GM23338 (cell line): ENCODE measurements around the gene PARD3. TPM values are rescaled to one million over a fixed set of nuclear protein-coding genes. Genes with fewer than 3 reads are reported as not detected.

Source experiments
- ATAC-seq: fragments of 200-7000 bp; cut with Tn5 transposase; 3 replicates; pipeline ENCODE4 v1.9.1; 2020
- DNase-seq: peaks from one replicate; pipeline ENCODE4 v3.0.0-alpha.2; 2015; ENCODE audit warnings: low spot score
- H2AFZ ChIP-seq: fragments of 200-600 bp; sonication (generic); 2 replicates; pipeline ENCODE4 v1.8.0; 2016; ENCODE audit warnings: antibody characterized with exemption, mild to moderate bottlenecking, moderate library complexity
- H3F3A ChIP-seq: fragments of 200-600 bp; sonication (generic); replicated peaks from 2 replicates; pipeline ENCODE4 v1.8.0; 2017; ENCODE audit warnings: antibody characterized with exemption, mixed run types, low read depth
- H3K27ac ChIP-seq: fragments of 200-600 bp; sonication (generic); 2 replicates; pipeline ENCODE4 v1.6.1; 2016; ENCODE audit warnings: low read depth
- H3K27me3 ChIP-seq: fragments of 200-600 bp; sonication (generic); 2 replicates; pipeline ENCODE4 v1.8.0; 2016; ENCODE audit warnings: mild to moderate bottlenecking, mixed run types, moderate library complexity; ENCODE audit not compliant: insufficient read depth
- H3K36me3 ChIP-seq: fragments of 200-600 bp; sonication (generic); 2 replicates; pipeline ENCODE4 v1.8.0; 2016; ENCODE audit warnings: mild to moderate bottlenecking; ENCODE audit not compliant: insufficient read depth
- H3K4me1 ChIP-seq: fragments of 200-600 bp; sonication (generic); 2 replicates; pipeline ENCODE4 v1.8.0; 2016; ENCODE audit warnings: mild to moderate bottlenecking, moderate library complexity; ENCODE audit not compliant: insufficient read depth
- H3K4me2 ChIP-seq: fragments of 200-600 bp; sonication (generic); 2 replicates; pipeline ENCODE4 v1.7.1; 2017; ENCODE audit warnings: mixed run types
- H3K4me3 ChIP-seq: fragments of 200-600 bp; sonication (generic); 2 replicates; pipeline ENCODE4 v1.6.1; 2016; ENCODE audit warnings: mixed run types
- H3K79me2 ChIP-seq: fragments of 200-600 bp; sonication (generic); replicated peaks from 2 replicates; pipeline ENCODE4 v1.8.0; 2017; ENCODE audit warnings: mild to moderate bottlenecking; ENCODE audit not compliant: insufficient read depth
- H3K9me2 ChIP-seq: fragments of 200-600 bp; sonication (generic); 2 replicates; pipeline ENCODE4 v1.8.0; 2017; ENCODE audit not compliant: insufficient read depth
- H4K20me1 ChIP-seq: fragments of 200-600 bp; sonication (generic); replicated peaks from 2 replicates; pipeline ENCODE4 v1.8.0; 2017; ENCODE audit warnings: mild to moderate bottlenecking; ENCODE audit not compliant: insufficient read depth
- H3K27ac Mint-ChIP-seq: 2 replicates; pipeline ENCODE4 v1.8.0; 2020; ENCODE audit warnings: inconsistent platforms, mild to moderate bottlenecking, moderate library complexity, mixed read lengths
- H3K27me3 Mint-ChIP-seq: 3 replicates; pipeline ENCODE4 v1.8.0; 2022; ENCODE audit warnings: low read depth, mild to moderate bottlenecking, moderate library complexity, mixed read lengths, inconsistent platforms; ENCODE audit not compliant: insufficient read depth, poor library complexity
- H3K36me3 Mint-ChIP-seq: 3 replicates; pipeline ENCODE4 v1.8.0; 2021; ENCODE audit warnings: low read depth, mild to moderate bottlenecking, inconsistent platforms, moderate library complexity, mixed read lengths
- H3K4me1 Mint-ChIP-seq: 3 replicates; pipeline ENCODE4 v1.8.0; 2020; ENCODE audit warnings: mild to moderate bottlenecking, inconsistent platforms, mixed read lengths
- H3K4me3 Mint-ChIP-seq: 3 replicates; pipeline ENCODE4 v1.8.0; 2021; ENCODE audit warnings: moderate library complexity, mild to moderate bottlenecking, inconsistent platforms, mixed read lengths
- H3K9me3 Mint-ChIP-seq: 3 replicates; pipeline ENCODE4 v1.8.0; 2020; ENCODE audit warnings: moderate library complexity, mild to moderate bottlenecking, inconsistent platforms, mixed read lengths
- EZH2phosphoT487 ChIP-seq: fragments of 200-600 bp; sonication (generic); IDR thresholded peaks from one replicate; pipeline ENCODE4 v1.8.1; 2018; ENCODE audit warnings: antibody characterized with exemption; ENCODE audit not compliant: unreplicated experiment
- NANOG ChIP-seq: IDR thresholded peaks from 2 replicates; pipeline ENCODE4 v1.6.1; 2016; ENCODE audit warnings: antibody characterized with exemption, borderline replicate concordance
- POLR2AphosphoS5 ChIP-seq: IDR thresholded peaks from 2 replicates; pipeline ENCODE4 v1.6.1; 2016; ENCODE audit warnings: antibody characterized with exemption, low read depth
- ZNF331 ChIP-seq: fragments of 250-450 bp; sonication (Bioruptor Pico); IDR thresholded peaks from 2 replicates; pipeline ENCODE4 v1.5.0; 2020; ENCODE audit warnings: low read depth, mild to moderate bottlenecking, moderate library complexity
- polyA plus RNA-seq: library from polyadenylated mRNA; unstranded; fragments of >200 nt; fragmentation: Nextera tagmentation; extraction: Ambion mirVana; gene quantifications from 2 replicates; pipeline ENCODE4 v1.2.1, GENCODE V29; 2016
- total RNA-seq: library from RNA; depleted of rRNA; stranded (reverse); fragments of >200 nt; shearing (Covaris generic); gene quantifications from 2 replicates; pipeline ENCODE4 v1.2.3, GENCODE V29; 2014
- TF ChIP-seq, protein P1 (sequence below): IDR thresholded peaks from 2 replicates; pipeline ENCODE4 v1.6.1; 2016; ENCODE audit warnings: antibody characterized with exemption
- TF ChIP-seq, protein P2 (sequence below), 2 experiments: fragments of 200-600 bp in 1 of 2; sonication (generic) in 1 of 2; conservative IDR thresholded peaks; 2 replicates each; pipeline versions ENCODE4 v1.5.1 to v1.6.1; 2016 to 2017; ENCODE audit warnings: antibody characterized with exemption in 2 of 2, low read depth in 2 of 2, mild to moderate bottlenecking in 2 of 2, moderate library complexity in 1 of 2
- TF ChIP-seq, protein P3 (sequence below): fragments of 250-450 bp; sonication (Bioruptor Pico); IDR thresholded peaks from 2 replicates; pipeline ENCODE4 v1.5.0; 2020; ENCODE audit warnings: mild to moderate bottlenecking, moderate library complexity

Gene PARD3
- total and polyA plus RNA-seq, 2 experiments from 2014 or later = 30.2 to 51.4 TPM

DNA sequence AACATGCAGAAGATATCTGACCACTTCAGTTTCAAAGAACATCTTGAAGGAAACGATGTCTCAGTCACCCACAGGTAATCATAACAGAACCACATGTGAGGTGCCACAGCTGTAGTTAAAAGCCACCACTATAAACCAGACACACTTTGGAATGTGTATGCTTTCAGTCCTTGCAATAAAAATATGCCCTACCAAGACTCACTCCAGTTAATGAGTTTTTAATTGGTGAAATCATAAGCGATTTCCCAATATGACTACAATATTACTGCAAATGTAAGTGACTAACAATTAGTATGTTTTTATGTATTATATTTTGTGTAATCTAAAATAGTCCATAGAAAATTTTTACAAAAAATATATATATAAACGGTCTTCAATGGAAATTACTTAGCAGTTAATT lies 428.2 kb downstream of the PARD3 start:
- TF ChIP-seq, protein P1, sequence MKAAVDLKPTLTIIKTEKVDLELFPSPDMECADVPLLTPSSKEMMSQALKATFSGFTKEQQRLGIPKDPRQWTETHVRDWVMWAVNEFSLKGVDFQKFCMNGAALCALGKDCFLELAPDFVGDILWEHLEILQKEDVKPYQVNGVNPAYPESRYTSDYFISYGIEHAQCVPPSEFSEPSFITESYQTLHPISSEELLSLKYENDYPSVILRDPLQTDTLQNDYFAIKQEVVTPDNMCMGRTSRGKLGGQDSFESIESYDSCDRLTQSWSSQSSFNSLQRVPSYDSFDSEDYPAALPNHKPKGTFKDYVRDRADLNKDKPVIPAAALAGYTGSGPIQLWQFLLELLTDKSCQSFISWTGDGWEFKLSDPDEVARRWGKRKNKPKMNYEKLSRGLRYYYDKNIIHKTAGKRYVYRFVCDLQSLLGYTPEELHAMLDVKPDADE = no peak
- no peak for TF ChIP-seq POLR2AphosphoS5
- Histone ChIP-seq H3K79me2 (no peaks in the 10 kb centered on the region), H3K27me3 (no peaks in the 10 kb centered on the region), H3F3A (no peaks in the 10 kb centered on the region), H3K27ac (no peak overlapping the region), H3K4me3 (no peak overlapping the region), H3K4me1 (no peaks in the 10 kb centered on the region; the same call in 1 of the 2 replicates), H4K20me1 (no peaks in the 10 kb centered on the region), H3K4me2 (no peak overlapping the region), H3K36me3 (no peaks in the 10 kb centered on the region), H2AFZ (no peak overlapping the region), H3K9me2 (no peaks in the 10 kb centered on the region)
- Mint-ChIP-seq H3K4me3 (no peak overlapping the region), H3K9me3 (no peaks in the 10 kb centered on the region; the same call in 2 of the 3 replicates), H3K4me1 (peaks cover 24% of the 10 kb centered on the region), H3K36me3 (peaks cover 7% of the 10 kb centered on the region; the same call in 1 of the 3 replicates), H3K27ac (no peak overlapping the region), H3K27me3 (no peaks in the 10 kb centered on the region)
- ATAC-seq (no peak), DNase-seq (no peak)

DNA sequence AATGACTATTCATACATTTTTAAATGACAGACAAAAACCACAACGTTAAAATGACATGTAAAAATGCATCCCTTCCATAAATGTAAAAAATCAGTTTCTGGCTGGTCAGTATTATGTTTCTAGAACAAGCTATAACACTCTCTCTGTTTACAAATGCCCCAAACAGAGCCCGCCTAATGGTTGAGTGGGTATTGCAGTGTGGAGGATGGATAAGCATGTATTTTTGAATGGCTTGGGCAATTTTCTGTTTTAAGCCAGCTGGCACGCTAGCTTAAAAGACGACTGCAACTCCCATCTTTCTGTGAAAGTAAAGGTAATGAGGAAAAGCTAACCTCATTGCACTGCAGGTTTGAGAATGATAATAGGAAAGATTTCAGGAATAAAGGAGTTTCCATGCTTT lies 430.7 kb downstream of the PARD3 start:
- H3K4me3 ChIP-seq = no peak overlapping the region
- no peaks in the 10 kb centered on the region for H3K9me2 ChIP-seq
- no peak overlapping the region for H3K27ac ChIP-seq
- H3K36me3 Mint-ChIP-seq = peaks cover 11% of the 10 kb centered on the region; the same call in 1 of the 3 replicates
- DNase-seq = no peak
- H3K79me2 ChIP-seq = no peaks in the 10 kb centered on the region
- no peak overlapping the region for H3K4me3 Mint-ChIP-seq
- no peak for ATAC-seq
- H3K9me3 Mint-ChIP-seq = no peaks in the 10 kb centered on the region
- H3K4me2 ChIP-seq = no peak overlapping the region
- H3K36me3 ChIP-seq = no peaks in the 10 kb centered on the region
- no peaks in the 10 kb centered on the region for H4K20me1 ChIP-seq
- H2AFZ ChIP-seq = no peak overlapping the region
- H3F3A ChIP-seq = no peaks in the 10 kb centered on the region
- H3K27ac Mint-ChIP-seq = no peak overlapping the region
- TF ChIP-seq, protein P2, sequence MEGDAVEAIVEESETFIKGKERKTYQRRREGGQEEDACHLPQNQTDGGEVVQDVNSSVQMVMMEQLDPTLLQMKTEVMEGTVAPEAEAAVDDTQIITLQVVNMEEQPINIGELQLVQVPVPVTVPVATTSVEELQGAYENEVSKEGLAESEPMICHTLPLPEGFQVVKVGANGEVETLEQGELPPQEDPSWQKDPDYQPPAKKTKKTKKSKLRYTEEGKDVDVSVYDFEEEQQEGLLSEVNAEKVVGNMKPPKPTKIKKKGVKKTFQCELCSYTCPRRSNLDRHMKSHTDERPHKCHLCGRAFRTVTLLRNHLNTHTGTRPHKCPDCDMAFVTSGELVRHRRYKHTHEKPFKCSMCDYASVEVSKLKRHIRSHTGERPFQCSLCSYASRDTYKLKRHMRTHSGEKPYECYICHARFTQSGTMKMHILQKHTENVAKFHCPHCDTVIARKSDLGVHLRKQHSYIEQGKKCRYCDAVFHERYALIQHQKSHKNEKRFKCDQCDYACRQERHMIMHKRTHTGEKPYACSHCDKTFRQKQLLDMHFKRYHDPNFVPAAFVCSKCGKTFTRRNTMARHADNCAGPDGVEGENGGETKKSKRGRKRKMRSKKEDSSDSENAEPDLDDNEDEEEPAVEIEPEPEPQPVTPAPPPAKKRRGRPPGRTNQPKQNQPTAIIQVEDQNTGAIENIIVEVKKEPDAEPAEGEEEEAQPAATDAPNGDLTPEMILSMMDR (conservative IDR thresholded peaks at IDR 0.05; ENCODE audit: low read depth in 2 of 2) = 0 out of 4 replicates have a peak, but pooled peaks of 1 of the 2 experiments have one; percentile 21
- no peak for TF ChIP-seq POLR2AphosphoS5
- H3K4me1 Mint-ChIP-seq = peaks cover 23% of the 10 kb centered on the region
- no peaks in the 10 kb centered on the region; the same call in 1 of the 2 replicates for H3K4me1 ChIP-seq
- no peaks in the 10 kb centered on the region for H3K27me3 ChIP-seq
- no peaks in the 10 kb centered on the region for H3K27me3 Mint-ChIP-seq

DNA sequence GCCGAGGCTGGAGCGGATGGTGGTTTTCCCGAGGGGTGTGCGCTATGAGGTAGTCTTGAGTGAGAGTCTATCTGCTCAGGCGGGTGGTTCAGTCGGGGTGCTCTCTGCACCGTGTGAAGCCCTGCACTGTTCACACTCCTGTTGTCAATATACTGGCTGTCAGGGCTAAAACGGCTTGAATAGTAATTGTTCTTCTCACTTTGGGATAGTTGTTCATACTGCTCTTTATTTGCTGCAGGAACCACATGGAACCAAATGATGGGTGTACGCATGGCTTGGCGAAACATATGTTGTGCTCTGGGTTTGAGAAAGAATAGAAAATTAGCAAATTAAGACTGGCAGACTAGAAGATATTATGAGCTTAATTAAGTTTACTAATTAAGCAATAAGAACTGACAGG lies 432.5 kb downstream of the PARD3 start:
- no peak overlapping the region for H3K4me3 ChIP-seq
- no peaks in the 10 kb centered on the region for H3K27me3 ChIP-seq
- ATAC-seq = no peak
- H3K4me1 ChIP-seq = peaks cover 7% of the 10 kb centered on the region
- H3K9me2 ChIP-seq = no peaks in the 10 kb centered on the region
- H3K27ac ChIP-seq = no peak overlapping the region
- no peaks in the 10 kb centered on the region for H3F3A ChIP-seq
- Mint-ChIP-seq H3K4me1 (peaks cover 21% of the 10 kb centered on the region), H3K27me3 (no peaks in the 10 kb centered on the region), H3K9me3 (no peaks in the 10 kb centered on the region), H3K36me3 (peaks cover 14% of the 10 kb centered on the region; the same call in 2 of the 3 replicates), H3K27ac (no peak overlapping the region), H3K4me3 (no peak overlapping the region)
- no peak for DNase-seq
- no peak overlapping the region for H2AFZ ChIP-seq
- H4K20me1 ChIP-seq = no peaks in the 10 kb centered on the region
- no peaks in the 10 kb centered on the region for H3K79me2 ChIP-seq
- H3K4me2 ChIP-seq = no peak overlapping the region
- H3K36me3 ChIP-seq = no peaks in the 10 kb centered on the region
- TF ChIP-seq, protein P3, sequence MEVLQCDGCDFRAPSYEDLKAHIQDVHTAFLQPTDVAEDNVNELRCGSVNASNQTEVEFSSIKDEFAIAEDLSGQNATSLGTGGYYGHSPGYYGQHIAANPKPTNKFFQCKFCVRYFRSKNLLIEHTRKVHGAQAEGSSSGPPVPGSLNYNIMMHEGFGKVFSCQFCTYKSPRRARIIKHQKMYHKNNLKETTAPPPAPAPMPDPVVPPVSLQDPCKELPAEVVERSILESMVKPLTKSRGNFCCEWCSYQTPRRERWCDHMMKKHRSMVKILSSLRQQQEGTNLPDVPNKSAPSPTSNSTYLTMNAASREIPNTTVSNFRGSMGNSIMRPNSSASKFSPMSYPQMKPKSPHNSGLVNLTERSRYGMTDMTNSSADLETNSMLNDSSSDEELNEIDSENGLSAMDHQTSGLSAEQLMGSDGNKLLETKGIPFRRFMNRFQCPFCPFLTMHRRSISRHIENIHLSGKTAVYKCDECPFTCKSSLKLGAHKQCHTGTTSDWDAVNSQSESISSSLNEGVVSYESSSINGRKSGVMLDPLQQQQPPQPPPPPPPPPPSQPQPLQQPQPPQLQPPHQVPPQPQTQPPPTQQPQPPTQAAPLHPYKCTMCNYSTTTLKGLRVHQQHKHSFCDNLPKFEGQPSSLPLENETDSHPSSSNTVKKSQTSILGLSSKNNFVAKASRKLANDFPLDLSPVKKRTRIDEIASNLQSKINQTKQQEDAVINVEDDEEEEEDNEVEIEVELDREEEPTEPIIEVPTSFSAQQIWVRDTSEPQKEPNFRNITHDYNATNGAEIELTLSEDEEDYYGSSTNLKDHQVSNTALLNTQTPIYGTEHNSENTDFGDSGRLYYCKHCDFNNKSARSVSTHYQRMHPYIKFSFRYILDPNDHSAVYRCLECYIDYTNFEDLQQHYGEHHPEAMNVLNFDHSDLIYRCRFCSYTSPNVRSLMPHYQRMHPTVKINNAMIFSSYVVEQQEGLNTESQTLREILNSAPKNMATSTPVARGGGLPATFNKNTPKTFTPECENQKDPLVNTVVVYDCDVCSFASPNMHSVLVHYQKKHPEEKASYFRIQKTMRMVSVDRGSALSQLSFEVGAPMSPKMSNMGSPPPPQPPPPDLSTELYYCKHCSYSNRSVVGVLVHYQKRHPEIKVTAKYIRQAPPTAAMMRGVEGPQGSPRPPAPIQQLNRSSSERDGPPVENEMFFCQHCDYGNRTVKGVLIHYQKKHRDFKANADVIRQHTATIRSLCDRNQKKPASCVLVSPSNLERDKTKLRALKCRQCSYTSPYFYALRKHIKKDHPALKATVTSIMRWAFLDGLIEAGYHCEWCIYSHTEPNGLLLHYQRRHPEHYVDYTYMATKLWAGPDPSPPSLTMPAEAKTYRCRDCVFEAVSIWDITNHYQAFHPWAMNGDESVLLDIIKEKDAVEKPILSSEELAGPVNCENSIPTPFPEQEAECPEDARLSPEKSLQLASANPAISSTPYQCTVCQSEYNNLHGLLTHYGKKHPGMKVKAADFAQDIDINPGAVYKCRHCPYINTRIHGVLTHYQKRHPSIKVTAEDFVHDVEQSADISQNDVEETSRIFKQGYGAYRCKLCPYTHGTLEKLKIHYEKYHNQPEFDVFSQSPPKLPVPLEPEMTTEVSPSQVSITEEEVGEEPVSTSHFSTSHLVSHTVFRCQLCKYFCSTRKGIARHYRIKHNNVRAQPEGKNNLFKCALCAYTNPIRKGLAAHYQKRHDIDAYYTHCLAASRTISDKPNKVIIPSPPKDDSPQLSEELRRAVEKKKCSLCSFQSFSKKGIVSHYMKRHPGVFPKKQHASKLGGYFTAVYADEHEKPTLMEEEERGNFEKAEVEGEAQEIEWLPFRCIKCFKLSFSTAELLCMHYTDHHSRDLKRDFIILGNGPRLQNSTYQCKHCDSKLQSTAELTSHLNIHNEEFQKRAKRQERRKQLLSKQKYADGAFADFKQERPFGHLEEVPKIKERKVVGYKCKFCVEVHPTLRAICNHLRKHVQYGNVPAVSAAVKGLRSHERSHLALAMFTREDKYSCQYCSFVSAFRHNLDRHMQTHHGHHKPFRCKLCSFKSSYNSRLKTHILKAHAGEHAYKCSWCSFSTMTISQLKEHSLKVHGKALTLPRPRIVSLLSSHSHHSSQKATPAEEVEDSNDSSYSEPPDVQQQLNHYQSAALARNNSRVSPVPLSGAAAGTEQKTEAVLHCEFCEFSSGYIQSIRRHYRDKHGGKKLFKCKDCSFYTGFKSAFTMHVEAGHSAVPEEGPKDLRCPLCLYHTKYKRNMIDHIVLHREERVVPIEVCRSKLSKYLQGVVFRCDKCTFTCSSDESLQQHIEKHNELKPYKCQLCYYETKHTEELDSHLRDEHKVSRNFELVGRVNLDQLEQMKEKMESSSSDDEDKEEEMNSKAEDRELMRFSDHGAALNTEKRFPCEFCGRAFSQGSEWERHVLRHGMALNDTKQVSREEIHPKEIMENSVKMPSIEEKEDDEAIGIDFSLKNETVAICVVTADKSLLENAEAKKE (CRISPR knock-in tag) = no peak
- TF ChIP-seq NANOG (no peak), EZH2phosphoT487 (no peak), ZNF331 (CRISPR knock-in tag) (no peak)
